A549 treated with AZD9567 at 1 μM for 4 hours (cell line): ENCODE measurements around the gene TCP11L2. TPM values are rescaled to one million over a fixed set of nuclear protein-coding genes. Genes with fewer than 3 reads are reported as not detected.

Source experiments
- total RNA-seq: library from RNA; stranded (reverse); fragments of 200-300 nt; extraction: Qiagen RNA extraction; gene quantifications from 5 replicates; pipeline ENCODE4 v1.2.3, GENCODE V29; 2022; ENCODE audit not compliant: insufficient read depth

Gene TCP11L2
- 2.0 to 2.5 TPM (median 2.4 TPM) in 5 replicates for total RNA-seq

DNA sequence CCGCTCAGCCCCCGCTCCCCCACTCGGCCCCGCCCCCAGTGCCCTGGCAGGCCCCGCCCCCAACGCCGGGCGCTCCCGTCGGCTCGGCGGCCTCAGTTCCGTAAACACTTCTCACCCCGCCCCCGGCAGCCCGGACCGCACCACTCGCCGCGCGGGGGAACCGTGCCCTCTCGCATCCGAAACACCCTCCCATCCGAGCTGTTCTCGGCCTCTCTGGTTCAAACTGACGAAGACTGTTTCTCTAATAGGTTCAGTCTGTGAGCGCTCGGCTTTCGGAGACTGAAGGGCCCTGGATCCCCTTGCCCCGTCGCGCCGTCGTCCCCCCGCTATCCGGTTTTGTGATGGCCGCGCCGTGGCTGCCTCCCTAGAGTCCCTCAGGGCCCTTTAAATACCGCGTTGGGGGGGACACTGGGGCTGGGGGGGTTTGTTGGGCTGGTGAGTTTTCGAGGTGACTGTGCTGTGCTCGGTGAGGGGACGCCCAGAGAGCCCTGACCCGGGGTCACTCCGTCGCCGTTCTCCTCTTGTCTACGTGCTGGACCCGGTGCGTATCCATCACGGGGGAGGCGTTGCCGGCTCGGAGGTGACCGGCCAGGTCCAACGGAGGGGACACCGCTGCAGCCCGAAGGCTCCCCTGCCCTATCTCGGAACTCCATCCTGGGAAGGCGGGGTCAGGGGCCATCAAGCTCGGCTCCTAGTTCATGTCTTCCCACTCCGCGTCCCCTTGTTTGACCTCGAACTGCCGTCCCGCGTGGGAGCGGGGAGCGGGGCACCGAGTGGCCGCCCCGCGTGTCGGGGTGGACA is at the start of gene TCP11L2:
Gene TCP11L2, plus strand, starts transcription at position 333 of the 801 bp plus-strand sequence. CDS start 8,343 bp downstream, outside the sequence.

DNA sequence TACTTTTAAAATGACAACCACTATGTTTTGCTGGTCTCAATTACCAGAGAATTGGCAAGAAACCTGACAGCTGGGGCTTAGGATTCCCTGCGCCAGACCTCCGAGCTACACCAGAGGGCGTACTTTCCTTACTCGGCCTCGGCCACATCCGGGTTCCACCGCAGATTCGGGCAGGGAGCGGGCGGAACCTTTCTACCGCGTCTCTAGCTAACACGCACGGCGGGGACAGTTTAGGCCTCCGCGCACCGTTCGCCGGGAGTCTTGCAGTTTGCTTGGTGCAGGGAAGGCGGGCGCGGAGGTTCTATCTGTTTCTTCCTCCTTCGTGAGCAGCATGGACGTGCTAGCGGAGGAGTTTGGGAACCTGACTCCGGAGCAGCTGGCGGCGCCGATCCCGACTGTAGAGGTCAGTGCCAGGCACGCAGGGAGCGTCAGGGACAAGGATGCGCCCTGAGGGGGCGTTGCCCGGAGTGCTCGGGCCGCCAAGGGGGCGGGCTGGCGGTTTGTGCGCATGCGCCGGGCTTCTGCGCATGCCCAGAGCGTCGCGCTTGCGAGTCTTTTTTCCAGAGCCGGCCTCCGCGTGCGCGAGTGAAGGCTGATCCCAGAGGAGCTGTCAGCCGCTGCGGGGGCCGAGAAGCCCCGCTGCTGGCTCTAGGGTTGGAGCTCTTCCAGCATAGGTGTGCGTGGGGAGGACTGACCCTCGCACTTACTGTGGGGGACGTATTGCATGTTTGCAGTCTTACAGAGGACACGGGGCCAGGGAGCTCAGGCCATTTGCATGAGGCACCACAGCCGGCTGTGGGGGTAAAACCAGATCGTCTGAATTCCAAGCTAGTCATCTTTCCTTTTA is 55.2 kb downstream of the TCP11L2 start, which contains the start of gene POLR3B:
Gene POLR3B, plus strand, starts transcription at position 200 of the 847 bp plus-strand sequence. Its CDS starts 132 bp downstream, at position 332.

Other genes with a start within 250 kb of the TCP11L2 start
- gene NUAK1, start 163.8 kb upstream of the TCP11L2 start, total RNA-seq: 4.6 to 21.1 TPM (median 5.8 TPM) in 5 replicates
- gene CKAP4, start 54.7 kb upstream of the TCP11L2 start, total RNA-seq: 69.7 to 87.6 TPM (median 76.8 TPM) in 5 replicates
- 5.5 to 8.0 TPM (median 5.6 TPM) in 5 replicates for gene POLR3B, start 55.0 kb downstream of the TCP11L2 start, total RNA-seq